ENCODE results near the gene GAB2. TPM values are rescaled to one million over a fixed set of nuclear protein-coding genes. Genes with fewer than 3 reads are reported as not detected.
A peak's percentile ranks its signal among the peaks of the same experiment; 100 is the strongest.

The GAB2 gene
- total and polyA plus RNA-seq, 2 of the 13 experiments (the other 11 are each of a cell fraction or from before 2014, with no cell fraction given) = 4.1 to 8.6 TPM

DNA sequence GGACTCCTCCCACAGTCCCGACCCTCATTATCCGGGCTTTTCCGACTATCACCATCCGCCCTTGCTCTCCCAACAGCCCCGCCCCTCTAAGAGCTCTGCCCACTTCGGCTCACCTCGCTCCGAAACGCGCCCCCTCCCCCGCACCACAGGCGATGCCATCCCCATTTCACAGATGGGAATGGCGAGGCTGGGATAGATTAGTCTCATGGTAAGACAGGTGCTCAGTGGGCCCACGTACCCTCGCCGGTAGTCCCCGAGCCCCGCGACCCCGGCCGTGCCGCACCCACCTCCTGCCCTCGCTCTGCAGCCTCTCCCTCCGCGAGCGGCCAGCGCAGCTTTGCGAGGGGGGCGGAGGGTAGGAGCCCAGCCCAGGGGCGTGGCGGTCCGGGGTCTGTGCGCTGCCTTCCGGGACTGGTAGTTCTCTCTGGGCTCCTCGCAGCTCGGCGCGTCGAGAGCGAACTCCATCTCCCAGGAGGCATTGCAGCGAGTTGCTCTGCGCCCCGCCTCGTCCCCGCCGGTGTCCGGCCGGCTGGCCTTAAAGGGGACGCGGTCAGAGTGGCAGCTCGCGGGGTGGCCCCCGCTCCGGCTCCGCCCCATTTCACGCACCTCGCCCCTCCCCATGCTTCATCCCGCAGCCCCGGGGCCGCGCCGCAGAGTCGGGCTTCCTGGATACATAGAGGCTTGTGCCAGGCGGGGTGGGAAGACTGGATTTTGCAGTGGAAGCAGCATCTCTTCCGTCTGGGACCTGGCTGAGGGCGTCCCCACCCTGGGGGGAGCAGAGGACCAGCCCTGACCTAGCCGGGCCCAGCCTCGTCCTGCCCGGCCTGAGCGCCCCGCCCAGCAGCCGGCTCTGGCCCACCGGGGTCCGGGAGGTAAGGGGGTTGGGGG, 229.1 kb downstream of the GAB2 start, which contains the start of the genes KCTD21 and USP35 (continued):
- TF ChIP-seq SNRNP70 (IDR thresholded peaks at IDR 0.05; ENCODE audit: low read depth, low read length) = no peak
- TF ChIP-seq, protein P1, sequence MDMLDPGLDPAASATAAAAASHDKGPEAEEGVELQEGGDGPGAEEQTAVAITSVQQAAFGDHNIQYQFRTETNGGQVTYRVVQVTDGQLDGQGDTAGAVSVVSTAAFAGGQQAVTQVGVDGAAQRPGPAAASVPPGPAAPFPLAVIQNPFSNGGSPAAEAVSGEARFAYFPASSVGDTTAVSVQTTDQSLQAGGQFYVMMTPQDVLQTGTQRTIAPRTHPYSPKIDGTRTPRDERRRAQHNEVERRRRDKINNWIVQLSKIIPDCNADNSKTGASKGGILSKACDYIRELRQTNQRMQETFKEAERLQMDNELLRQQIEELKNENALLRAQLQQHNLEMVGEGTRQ (IDR thresholded peaks at IDR 0.05; ENCODE audit: low read depth, low read length) = no peak
- TF ChIP-seq, protein P1 (CRISPR knock-in tag; IDR thresholded peaks at IDR 0.05; ENCODE audit: borderline replicate concordance) = no peak; the same call in 1 of the 2 replicates
- no peak for TF ChIP-seq RFXANK (CRISPR knock-in tag; IDR thresholded peaks at IDR 0.05)
- TF ChIP-seq CREM (IDR thresholded peaks at IDR 0.05) = peak; percentile 69
- no peak for TF ChIP-seq CREM (CRISPR knock-in tag; IDR thresholded peaks at IDR 0.05)
- TF ChIP-seq, protein P2, sequence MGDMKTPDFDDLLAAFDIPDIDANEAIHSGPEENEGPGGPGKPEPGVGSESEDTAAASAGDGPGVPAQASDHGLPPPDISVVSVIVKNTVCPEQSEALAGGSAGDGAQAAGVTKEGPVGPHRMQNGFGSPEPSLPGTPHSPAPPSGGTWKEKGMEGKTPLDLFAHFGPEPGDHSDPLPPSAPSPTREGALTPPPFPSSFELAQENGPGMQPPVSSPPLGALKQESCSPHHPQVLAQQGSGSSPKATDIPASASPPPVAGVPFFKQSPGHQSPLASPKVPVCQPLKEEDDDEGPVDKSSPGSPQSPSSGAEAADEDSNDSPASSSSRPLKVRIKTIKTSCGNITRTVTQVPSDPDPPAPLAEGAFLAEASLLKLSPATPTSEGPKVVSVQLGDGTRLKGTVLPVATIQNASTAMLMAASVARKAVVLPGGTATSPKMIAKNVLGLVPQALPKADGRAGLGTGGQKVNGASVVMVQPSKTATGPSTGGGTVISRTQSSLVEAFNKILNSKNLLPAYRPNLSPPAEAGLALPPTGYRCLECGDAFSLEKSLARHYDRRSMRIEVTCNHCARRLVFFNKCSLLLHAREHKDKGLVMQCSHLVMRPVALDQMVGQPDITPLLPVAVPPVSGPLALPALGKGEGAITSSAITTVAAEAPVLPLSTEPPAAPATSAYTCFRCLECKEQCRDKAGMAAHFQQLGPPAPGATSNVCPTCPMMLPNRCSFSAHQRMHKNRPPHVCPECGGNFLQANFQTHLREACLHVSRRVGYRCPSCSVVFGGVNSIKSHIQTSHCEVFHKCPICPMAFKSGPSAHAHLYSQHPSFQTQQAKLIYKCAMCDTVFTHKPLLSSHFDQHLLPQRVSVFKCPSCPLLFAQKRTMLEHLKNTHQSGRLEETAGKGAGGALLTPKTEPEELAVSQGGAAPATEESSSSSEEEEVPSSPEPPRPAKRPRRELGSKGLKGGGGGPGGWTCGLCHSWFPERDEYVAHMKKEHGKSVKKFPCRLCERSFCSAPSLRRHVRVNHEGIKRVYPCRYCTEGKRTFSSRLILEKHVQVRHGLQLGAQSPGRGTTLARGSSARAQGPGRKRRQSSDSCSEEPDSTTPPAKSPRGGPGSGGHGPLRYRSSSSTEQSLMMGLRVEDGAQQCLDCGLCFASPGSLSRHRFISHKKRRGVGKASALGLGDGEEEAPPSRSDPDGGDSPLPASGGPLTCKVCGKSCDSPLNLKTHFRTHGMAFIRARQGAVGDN (CRISPR knock-in tag; IDR thresholded peaks at IDR 0.05) = peak; percentile 90
- TF ChIP-seq, protein P3, sequence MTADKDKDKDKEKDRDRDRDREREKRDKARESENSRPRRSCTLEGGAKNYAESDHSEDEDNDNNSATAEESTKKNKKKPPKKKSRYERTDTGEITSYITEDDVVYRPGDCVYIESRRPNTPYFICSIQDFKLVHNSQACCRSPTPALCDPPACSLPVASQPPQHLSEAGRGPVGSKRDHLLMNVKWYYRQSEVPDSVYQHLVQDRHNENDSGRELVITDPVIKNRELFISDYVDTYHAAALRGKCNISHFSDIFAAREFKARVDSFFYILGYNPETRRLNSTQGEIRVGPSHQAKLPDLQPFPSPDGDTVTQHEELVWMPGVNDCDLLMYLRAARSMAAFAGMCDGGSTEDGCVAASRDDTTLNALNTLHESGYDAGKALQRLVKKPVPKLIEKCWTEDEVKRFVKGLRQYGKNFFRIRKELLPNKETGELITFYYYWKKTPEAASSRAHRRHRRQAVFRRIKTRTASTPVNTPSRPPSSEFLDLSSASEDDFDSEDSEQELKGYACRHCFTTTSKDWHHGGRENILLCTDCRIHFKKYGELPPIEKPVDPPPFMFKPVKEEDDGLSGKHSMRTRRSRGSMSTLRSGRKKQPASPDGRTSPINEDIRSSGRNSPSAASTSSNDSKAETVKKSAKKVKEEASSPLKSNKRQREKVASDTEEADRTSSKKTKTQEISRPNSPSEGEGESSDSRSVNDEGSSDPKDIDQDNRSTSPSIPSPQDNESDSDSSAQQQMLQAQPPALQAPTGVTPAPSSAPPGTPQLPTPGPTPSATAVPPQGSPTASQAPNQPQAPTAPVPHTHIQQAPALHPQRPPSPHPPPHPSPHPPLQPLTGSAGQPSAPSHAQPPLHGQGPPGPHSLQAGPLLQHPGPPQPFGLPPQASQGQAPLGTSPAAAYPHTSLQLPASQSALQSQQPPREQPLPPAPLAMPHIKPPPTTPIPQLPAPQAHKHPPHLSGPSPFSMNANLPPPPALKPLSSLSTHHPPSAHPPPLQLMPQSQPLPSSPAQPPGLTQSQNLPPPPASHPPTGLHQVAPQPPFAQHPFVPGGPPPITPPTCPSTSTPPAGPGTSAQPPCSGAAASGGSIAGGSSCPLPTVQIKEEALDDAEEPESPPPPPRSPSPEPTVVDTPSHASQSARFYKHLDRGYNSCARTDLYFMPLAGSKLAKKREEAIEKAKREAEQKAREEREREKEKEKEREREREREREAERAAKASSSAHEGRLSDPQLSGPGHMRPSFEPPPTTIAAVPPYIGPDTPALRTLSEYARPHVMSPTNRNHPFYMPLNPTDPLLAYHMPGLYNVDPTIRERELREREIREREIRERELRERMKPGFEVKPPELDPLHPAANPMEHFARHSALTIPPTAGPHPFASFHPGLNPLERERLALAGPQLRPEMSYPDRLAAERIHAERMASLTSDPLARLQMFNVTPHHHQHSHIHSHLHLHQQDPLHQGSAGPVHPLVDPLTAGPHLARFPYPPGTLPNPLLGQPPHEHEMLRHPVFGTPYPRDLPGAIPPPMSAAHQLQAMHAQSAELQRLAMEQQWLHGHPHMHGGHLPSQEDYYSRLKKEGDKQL (CRISPR knock-in tag; IDR thresholded peaks at IDR 0.05; ENCODE audit: low read depth) = 0 out of 2 replicates have a peak, but pooled peaks have one; percentile 19
- TF ChIP-seq ZFP36L2 (CRISPR knock-in tag; IDR thresholded peaks at IDR 0.05) = no peak
- TF ChIP-seq SP5 (CRISPR knock-in tag; IDR thresholded peaks at IDR 0.05; ENCODE audit: borderline replicate concordance, low read depth) = peak; percentile 79
- peak; percentile 75; the same call in 1 of the 2 replicates for TF ChIP-seq ZNF543 (CRISPR knock-in tag; IDR thresholded peaks at IDR 0.05)
- TF ChIP-seq KLF11 (CRISPR knock-in tag; IDR thresholded peaks at IDR 0.05) = no peak
- peak; percentile 90 for TF ChIP-seq POGZ (CRISPR knock-in tag; IDR thresholded peaks at IDR 0.05)
- peak; percentile 79; the same call in 1 of the 2 replicates for TF ChIP-seq PCBP1 (IDR thresholded peaks at IDR 0.05; ENCODE audit: borderline replicate concordance, low read depth, low read length)
- TF ChIP-seq, protein P4, sequence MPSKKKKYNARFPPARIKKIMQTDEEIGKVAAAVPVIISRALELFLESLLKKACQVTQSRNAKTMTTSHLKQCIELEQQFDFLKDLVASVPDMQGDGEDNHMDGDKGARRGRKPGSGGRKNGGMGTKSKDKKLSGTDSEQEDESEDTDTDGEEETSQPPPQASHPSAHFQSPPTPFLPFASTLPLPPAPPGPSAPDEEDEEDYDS (CRISPR knock-in tag; IDR thresholded peaks at IDR 0.05) = peak; percentile 85
